D721Med (cell line): ENCODE data around the gene CEP162.
A peak's percentile ranks its signal among the peaks of the same experiment; 100 is the strongest.
"Not testable (repeated sequence)": the region's sequence is repeated elsewhere in the genome, so short reads cannot be mapped to it uniquely, and the experiment has no call there.

Experiments used
- DNase-seq: peaks from one replicate; pipeline ENCODE4 v3.0.0; 2011; ENCODE audit warnings: low spot score; ENCODE audit not compliant: insufficient read length
- FAIRE-seq: peaks from 2 replicates; lab custom pipeline; 2011; peaks lifted over from hg19 to GRCh38; lab: Jason Lieb, UNC
- TF ChIP-seq, protein P1 (sequence below): IDR thresholded peaks from 2 replicates; pipeline ENCODE4 v1.5.1; 2012; ENCODE audit warnings: mild to moderate bottlenecking, control low read depth; ENCODE audit not compliant: insufficient read depth; ENCODE audit errors: missing control alignments

Gene CEP162

DNA sequence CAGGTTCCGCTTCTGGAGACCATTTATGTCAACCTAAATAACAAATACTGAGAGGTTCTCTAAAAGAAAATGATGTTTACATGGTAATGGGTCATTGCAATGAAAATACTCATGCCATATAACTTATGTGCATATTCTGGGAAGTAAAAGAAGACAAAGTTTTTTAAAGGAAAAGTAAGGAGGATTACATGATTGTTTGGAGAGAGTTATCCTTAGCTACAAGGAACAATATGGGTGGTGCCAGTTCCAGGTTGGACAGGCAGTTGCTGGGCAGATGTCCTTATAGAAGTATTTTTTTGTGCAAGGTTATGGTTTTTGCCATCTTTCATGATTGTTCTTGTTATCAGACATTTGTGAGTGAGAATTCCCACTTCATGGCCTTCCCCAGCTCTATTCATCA lies 141.4 kb downstream of the CEP162 start:
- no peak for DNase-seq
- no peak for FAIRE-seq
- TF ChIP-seq, protein P1, sequence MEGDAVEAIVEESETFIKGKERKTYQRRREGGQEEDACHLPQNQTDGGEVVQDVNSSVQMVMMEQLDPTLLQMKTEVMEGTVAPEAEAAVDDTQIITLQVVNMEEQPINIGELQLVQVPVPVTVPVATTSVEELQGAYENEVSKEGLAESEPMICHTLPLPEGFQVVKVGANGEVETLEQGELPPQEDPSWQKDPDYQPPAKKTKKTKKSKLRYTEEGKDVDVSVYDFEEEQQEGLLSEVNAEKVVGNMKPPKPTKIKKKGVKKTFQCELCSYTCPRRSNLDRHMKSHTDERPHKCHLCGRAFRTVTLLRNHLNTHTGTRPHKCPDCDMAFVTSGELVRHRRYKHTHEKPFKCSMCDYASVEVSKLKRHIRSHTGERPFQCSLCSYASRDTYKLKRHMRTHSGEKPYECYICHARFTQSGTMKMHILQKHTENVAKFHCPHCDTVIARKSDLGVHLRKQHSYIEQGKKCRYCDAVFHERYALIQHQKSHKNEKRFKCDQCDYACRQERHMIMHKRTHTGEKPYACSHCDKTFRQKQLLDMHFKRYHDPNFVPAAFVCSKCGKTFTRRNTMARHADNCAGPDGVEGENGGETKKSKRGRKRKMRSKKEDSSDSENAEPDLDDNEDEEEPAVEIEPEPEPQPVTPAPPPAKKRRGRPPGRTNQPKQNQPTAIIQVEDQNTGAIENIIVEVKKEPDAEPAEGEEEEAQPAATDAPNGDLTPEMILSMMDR = no peak

DNA sequence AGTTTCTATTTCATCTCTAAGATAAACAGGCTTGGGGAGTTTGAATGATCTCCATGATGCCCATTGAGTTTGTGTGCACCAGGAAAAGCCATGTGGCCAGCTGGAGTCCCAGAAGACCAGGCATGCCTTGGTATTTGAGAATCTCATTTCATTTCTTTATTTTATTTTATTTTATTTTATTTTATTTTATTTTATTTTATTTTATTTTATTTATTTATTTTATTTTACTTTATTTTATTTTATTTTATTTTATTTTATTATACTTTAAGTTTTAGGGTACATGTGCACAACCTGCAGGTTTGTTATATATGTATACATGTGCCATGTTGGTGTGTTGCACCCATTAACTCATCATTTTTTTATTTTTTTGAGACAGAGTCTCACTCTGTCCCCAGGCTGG lies 142.7 kb downstream of the CEP162 start:
- DNase-seq = not testable (repeated sequence)

DNA sequence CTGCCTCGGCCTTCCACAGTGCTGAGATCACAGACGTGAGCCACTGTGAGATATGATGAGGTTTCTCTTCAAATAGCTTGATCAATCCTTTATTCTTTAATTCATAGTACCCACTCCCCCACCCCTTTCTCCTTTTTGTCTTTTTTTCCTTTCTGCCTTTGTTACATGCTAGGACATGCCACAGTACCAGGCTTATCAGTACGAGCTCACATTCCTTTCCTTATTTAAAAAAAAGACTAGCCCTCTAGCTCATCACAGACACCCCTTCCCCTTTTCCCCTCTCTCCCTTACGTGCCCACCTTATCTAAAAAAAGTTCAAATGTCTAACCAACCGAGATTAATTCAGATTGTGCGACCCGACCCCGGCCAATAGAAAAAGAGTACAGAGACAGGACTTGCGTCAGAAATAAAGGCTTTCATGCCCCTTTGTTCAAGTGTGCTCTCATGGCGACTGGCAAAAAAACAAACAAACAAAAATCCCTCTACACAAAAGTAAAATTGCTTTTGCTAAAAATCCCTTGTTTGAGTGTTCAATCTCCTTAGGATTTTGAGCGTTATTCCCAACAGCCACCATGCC lies 144.7 kb downstream of the CEP162 start:
- no peak for FAIRE-seq
- DNase-seq = no peak
- TF ChIP-seq, protein P1 = no peak

More for the DNA sequence above, 142.7 kb downstream of the CEP162 start:
- FAIRE-seq = not testable (repeated sequence)

DNA sequence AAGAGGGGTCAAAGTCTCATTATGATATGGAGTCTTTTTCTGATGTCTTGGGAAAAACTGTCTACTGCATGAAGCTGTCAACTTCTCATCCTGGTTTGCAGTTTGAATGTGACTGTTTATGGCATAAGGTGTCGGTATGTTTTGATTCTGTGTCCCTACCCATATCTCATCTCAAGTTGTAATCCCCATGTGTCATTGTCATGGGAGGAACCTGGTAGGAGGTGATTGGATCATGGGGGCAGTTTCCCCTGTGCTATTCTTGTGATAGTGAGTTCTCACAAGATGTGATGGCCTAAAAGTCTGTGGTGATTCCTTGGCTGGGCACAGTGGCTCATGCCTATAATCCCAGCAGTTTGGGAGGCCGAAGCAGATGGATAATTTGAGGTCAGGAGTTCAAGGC lies 146.2 kb downstream of the CEP162 start:
- DNase-seq (no peak), FAIRE-seq (no peak)
- TF ChIP-seq, protein P1 = no peak

DNA sequence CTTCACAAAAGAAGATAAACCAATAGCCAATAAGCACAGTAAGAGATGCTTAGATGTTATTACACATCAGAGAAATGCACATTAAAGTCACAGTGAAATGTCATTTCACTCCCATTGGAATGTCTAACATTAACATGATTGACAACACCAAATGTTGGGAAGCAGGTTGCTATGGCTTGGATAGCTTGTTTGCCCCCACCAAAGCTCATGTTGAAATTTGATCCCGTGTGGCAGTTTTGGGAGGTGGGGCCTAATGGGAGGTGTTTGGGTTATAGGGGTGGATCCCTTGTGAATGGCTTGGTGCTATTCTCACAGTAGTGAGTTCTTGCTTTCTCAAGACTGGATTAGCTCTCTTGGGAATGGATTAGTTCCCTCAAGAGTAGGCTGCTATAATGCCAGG lies 149.1 kb downstream of the CEP162 start:
- FAIRE-seq = no peak
- TF ChIP-seq, protein P1 = no peak
- DNase-seq = no peak

DNA sequence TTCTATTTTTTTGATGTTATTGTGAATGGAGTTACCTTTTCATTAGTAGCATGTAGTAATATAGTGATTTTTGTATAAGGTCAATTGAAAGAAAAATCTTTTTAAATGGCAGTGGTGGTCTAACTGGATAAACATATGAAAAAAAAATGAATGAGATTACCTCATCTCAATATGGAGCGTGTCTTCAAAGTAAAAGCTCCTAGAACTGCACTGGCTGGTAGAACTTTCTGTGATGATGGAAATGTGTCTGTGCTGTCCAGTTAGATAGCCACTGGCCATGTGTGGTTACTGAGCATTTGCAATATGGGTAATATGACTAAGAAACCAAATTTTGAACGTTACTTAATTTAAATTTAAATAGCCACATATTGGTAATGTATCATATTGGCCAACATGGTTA lies 149.8 kb downstream of the CEP162 start:
- no peak for DNase-seq
- TF ChIP-seq, protein P1 = no peak
- FAIRE-seq = no peak

DNA sequence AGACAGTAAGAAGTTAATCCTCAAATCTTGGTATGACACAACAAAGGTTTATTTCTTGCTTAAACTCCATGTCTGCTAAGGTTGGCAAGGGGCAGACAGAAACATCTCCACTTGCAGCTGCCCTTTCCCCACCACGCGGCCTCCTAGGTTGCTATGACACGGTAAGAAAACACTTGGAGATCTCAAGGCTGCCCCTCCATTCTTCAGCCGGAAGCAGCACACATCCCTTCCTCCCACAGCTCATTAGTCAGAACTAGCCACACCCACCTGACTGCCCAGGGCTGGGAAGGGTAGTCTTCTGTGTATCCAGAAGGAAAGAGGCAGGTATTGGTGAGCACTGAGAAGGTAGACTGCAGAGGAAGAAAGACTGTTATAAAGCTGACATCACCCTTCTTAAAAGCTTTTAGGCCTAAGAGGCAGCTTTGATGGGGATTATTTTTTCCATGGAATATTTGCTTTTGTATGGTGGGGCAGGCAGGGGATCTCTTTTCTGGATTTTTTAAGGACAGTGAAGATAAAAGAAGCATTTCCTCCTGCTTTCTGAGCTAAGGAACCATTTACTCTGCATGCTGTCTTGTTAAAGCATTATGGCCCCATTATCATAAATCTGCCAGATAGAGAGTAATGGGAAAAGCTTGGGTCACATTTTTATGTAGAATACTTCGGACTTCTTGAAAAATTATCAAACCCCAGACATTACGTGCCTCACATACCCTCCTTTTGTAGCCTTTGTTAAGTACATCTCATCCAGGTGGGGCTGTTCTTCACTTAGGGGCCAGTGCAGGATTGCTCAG lies 152.3 kb downstream of the CEP162 start:
- TF ChIP-seq, protein P1 = no peak
- FAIRE-seq = peak; percentile 53
- no peak for DNase-seq
